Liver (tissue), 2 donors: ENCODE data around the gene BEND3.

ENCODE experiments used
- CTCF ChIP-seq: fragments of 150-350 bp; IDR thresholded peaks from 2 replicates; pipeline ENCODE4 v1.5.1; 2017; ENCODE audit warnings: improper control_type of control experiment, low read depth, low read length; ENCODE audit not compliant: missing input control
- FOXA1 ChIP-seq: IDR thresholded peaks from 2 replicates; pipeline ENCODE4 v1.6.1; 2016; ENCODE audit warnings: antibody characterized with exemption
- donor health status: healthy.

GRCh38 chr6:107075951-107076381 is 39.3 kb downstream of the BEND3 start:
- peak; percentile 17 for TF ChIP-seq CTCF
- no peak for TF ChIP-seq FOXA1
